HepG2 (cell line): Measurements from ENCODE around the gene OS9. TPM values are rescaled to one million over a fixed set of nuclear protein-coding genes. Genes with fewer than 3 reads are reported as not detected.

Experiments used
- ELF1 ChIP-seq: sonication (generic); formaldehyde crosslinking; IDR thresholded peaks from 2 replicates; pipeline ENCODE4 v1.4.0; 2020; ENCODE audit warnings: missing genetic modification reagents
- GLI4 ChIP-seq: sonication (generic); formaldehyde crosslinking; IDR thresholded peaks from 2 replicates; pipeline ENCODE4 v1.5.1; 2020; ENCODE audit warnings: missing genetic modification reagents, mild to moderate bottlenecking, moderate library complexity, borderline replicate concordance
- KDM5A ChIP-seq: fragments of 200-600 bp; sonication (generic); IDR thresholded peaks from 2 replicates; pipeline ENCODE4 v1.7.0; 2018; ENCODE audit warnings: antibody characterized with exemption, mild to moderate bottlenecking, low read length, borderline replicate concordance
- MIER3 ChIP-seq: IDR thresholded peaks from 2 replicates; pipeline ENCODE4 v1.6.1; 2016; ENCODE audit warnings: missing compliant biosample characterization, borderline replicate concordance
- NCOR1 ChIP-seq: fragments of 200-600 bp; sonication (generic); IDR thresholded peaks from 2 replicates; pipeline ENCODE4 v1.7.0; 2017; ENCODE audit warnings: antibody characterized with exemption, low read length, borderline replicate concordance
- NFATC3 ChIP-seq: sonication (generic); formaldehyde crosslinking; IDR thresholded peaks from 2 replicates; pipeline ENCODE4 v1.5.1; 2020; ENCODE audit warnings: mild to moderate bottlenecking, missing genetic modification reagents
- NKX3-1 ChIP-seq: sonication (generic); formaldehyde crosslinking; IDR thresholded peaks from 2 replicates; pipeline ENCODE4 v1.5.0; 2020; ENCODE audit warnings: missing genetic modification reagents
- PHF21A ChIP-seq: sonication (generic); formaldehyde crosslinking; IDR thresholded peaks from 2 replicates; pipeline ENCODE4 v1.5.0; 2020; ENCODE audit warnings: mild to moderate bottlenecking, missing genetic modification reagents
- SATB2 ChIP-seq: sonication (generic); formaldehyde crosslinking; IDR thresholded peaks from 2 replicates; pipeline ENCODE4 v1.5.0; 2020; ENCODE audit warnings: missing genetic modification reagents
- SRSF4 ChIP-seq: fragments of 200-400 bp; formaldehyde crosslinking; IDR thresholded peaks from one replicate; pipeline ENCODE4 v1.6.1; 2018; ENCODE audit warnings: mild to moderate bottlenecking, low read depth, low read length, moderate library complexity; ENCODE audit not compliant: poor library complexity, severe bottlenecking
- TBX2 ChIP-seq: sonication (generic); formaldehyde crosslinking; IDR thresholded peaks from 2 replicates; pipeline ENCODE4 v1.5.0; 2020; ENCODE audit warnings: missing genetic modification reagents, mild to moderate bottlenecking, borderline replicate concordance
- TP53 ChIP-seq: sonication (generic); formaldehyde crosslinking; conservative IDR thresholded peaks from 2 replicates; pipeline ENCODE4 v1.4.0; 2020; ENCODE audit warnings: missing genetic modification reagents
- WIZ ChIP-seq: sonication (generic); formaldehyde crosslinking; IDR thresholded peaks from 2 replicates; pipeline ENCODE4 v1.5.1; 2020; ENCODE audit warnings: mild to moderate bottlenecking, missing genetic modification reagents
- YY1 ChIP-seq: IDR thresholded peaks from 2 replicates; pipeline ENCODE4 v1.6.1; 2011; ENCODE audit warnings: low read length, low read depth, moderate library complexity, mild to moderate bottlenecking; ENCODE audit not compliant: insufficient read depth, insufficient replicate concordance
- ZNF260 ChIP-seq: sonication (generic); formaldehyde crosslinking; IDR thresholded peaks from 2 replicates; pipeline ENCODE4 v1.4.0; 2020; ENCODE audit warnings: missing genetic modification reagents, low read depth, mild to moderate bottlenecking, borderline replicate concordance
- ZNF367 ChIP-seq: sonication (generic); formaldehyde crosslinking; IDR thresholded peaks from 2 replicates; pipeline ENCODE4 v1.4.0; 2020; ENCODE audit warnings: missing genetic modification reagents, borderline replicate concordance
- ZNF441 ChIP-seq: sonication (generic); formaldehyde crosslinking; IDR thresholded peaks from 2 replicates; pipeline ENCODE4 v1.7.0; 2021; ENCODE audit warnings: missing genetic modification reagents, borderline replicate concordance
- ZNF713 ChIP-seq: sonication (generic); formaldehyde crosslinking; IDR thresholded peaks from 2 replicates; pipeline ENCODE4 v1.4.0; 2020; ENCODE audit warnings: mild to moderate bottlenecking, missing genetic modification reagents
- ZSCAN30 ChIP-seq: sonication (generic); formaldehyde crosslinking; IDR thresholded peaks from 2 replicates; pipeline ENCODE4 v1.5.0; 2020; ENCODE audit warnings: mild to moderate bottlenecking, missing genetic modification reagents
- polyA plus RNA-seq, 8 experiments: library from polyadenylated mRNA; depleted of rRNA in 3 of 8; stranded (reverse) in 7 of 8; unstranded in 1 of 8; fragments of >200 nt; fragmentation: Illumina TruSeq in 4 of 8; extraction: Trizol in 4 of 8; gene quantifications; 2 replicates each; pipeline versions ENCODE4 v1.2.1 to v1.2.3, GENCODE V29; 2011 to 2016; ENCODE audit warnings: low read depth in 4 of 8, missing spikeins in 1 of 8, mixed read lengths in 1 of 8; ENCODE audit not compliant: insufficient read depth in 1 of 8
- total RNA-seq, 5 experiments: library from RNA; depleted of rRNA; stranded (reverse); fragments of >200 nt; fragmentation: Illumina TruSeq; extraction: Trizol; gene quantifications; 2 replicates each; pipeline ENCODE4 v1.2.3, GENCODE V29; 2016; ENCODE audit warnings: low read depth in 1 of 5
- TF ChIP-seq, protein P1 (sequence below): sonication (generic); formaldehyde crosslinking; IDR thresholded peaks from 2 replicates; pipeline ENCODE4 v1.5.1; 2020; ENCODE audit warnings: missing genetic modification reagents, mild to moderate bottlenecking, borderline replicate concordance
- TF ChIP-seq, protein P2 (sequence below): sonication (generic); formaldehyde crosslinking; IDR thresholded peaks from 2 replicates; pipeline ENCODE4 v1.4.0; 2020; ENCODE audit warnings: missing genetic modification reagents, mild to moderate bottlenecking, borderline replicate concordance

The OS9 gene
- total and polyA plus RNA-seq, 2 of the 13 experiments (the other 11 are each of a cell fraction or from before 2014, with no cell fraction given), result 156 to 206 TPM

DNA sequence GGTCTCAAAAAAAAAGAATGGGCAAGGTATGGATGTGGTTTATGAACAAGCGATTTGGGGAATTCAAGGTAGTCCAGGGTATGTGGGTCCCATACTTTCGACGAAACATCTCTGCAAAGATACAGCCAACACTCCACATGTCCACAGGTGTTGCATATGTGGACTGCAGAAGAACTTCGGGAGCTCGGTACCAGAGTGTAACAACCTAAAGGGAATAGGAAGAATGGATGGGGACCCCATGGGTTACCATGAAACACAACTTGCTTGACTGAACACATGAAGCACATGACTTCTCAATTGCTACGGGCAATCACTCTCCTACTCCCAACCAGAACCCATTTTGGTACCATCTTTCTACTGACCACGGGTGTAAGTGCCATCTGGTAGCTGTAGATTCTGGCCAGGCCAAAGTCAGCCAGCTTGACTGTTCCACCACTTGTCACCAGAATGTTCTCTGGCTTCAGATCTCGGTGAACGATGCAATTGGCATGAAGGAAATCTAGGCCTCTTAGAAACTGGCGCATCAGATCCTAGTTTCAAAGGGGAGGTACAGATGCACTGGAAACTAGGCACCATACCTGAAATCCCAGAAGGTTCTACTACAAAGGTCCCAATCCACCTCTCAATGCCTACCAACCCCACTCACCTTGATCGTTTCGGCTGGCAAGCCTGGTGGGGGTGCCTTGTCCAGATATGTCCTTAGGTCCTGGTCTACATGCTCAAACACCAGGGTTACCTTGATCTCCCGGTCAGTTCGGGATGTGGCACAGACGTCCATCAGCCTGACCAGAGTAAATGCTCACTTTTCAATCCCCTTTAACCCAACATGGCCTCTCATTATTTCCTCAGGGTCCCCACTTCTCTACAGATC, 56.9 kb downstream of the OS9 start (continued):
- TF ChIP-seq NCOR1 (no peak), TP53 (no peak), WIZ (CRISPR knock-in tag) (no peak), ZNF441 (no peak), NFATC3 (CRISPR knock-in tag) (0 out of 2 replicates have a peak, but pooled peaks have one; percentile 38), ZNF713 (CRISPR knock-in tag) (no peak), ZNF260 (CRISPR knock-in tag) (no peak), YY1 (no peak), SRSF4 (no peak), ZNF367 (CRISPR knock-in tag) (no peak), PHF21A (CRISPR knock-in tag) (no peak), ELF1 (no peak), TBX2 (no peak), MIER3 (CRISPR knock-in tag) (no peak), SATB2 (CRISPR knock-in tag) (no peak), GLI4 (CRISPR knock-in tag) (0 out of 2 replicates have a peak, but pooled peaks have one; percentile 37), ZSCAN30 (CRISPR knock-in tag) (no peak), NKX3-1 (CRISPR knock-in tag) (no peak), KDM5A (no peak)
- TF ChIP-seq, protein P1, sequence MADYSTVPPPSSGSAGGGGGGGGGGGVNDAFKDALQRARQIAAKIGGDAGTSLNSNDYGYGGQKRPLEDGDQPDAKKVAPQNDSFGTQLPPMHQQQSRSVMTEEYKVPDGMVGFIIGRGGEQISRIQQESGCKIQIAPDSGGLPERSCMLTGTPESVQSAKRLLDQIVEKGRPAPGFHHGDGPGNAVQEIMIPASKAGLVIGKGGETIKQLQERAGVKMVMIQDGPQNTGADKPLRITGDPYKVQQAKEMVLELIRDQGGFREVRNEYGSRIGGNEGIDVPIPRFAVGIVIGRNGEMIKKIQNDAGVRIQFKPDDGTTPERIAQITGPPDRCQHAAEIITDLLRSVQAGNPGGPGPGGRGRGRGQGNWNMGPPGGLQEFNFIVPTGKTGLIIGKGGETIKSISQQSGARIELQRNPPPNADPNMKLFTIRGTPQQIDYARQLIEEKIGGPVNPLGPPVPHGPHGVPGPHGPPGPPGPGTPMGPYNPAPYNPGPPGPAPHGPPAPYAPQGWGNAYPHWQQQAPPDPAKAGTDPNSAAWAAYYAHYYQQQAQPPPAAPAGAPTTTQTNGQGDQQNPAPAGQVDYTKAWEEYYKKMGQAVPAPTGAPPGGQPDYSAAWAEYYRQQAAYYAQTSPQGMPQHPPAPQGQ (CRISPR knock-in tag), result 0 out of 2 replicates have a peak, but pooled peaks have one; percentile 40
- TF ChIP-seq, protein P2, sequence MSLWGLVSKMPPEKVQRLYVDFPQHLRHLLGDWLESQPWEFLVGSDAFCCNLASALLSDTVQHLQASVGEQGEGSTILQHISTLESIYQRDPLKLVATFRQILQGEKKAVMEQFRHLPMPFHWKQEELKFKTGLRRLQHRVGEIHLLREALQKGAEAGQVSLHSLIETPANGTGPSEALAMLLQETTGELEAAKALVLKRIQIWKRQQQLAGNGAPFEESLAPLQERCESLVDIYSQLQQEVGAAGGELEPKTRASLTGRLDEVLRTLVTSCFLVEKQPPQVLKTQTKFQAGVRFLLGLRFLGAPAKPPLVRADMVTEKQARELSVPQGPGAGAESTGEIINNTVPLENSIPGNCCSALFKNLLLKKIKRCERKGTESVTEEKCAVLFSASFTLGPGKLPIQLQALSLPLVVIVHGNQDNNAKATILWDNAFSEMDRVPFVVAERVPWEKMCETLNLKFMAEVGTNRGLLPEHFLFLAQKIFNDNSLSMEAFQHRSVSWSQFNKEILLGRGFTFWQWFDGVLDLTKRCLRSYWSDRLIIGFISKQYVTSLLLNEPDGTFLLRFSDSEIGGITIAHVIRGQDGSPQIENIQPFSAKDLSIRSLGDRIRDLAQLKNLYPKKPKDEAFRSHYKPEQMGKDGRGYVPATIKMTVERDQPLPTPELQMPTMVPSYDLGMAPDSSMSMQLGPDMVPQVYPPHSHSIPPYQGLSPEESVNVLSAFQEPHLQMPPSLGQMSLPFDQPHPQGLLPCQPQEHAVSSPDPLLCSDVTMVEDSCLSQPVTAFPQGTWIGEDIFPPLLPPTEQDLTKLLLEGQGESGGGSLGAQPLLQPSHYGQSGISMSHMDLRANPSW (CRISPR knock-in tag), result no peak
